Karpas-422 (cell line): ENCODE data around the gene PLXNA4. TPM values are rescaled to one million over a fixed set of nuclear protein-coding genes. Genes with fewer than 3 reads are reported as not detected.

Experiments
- DNase-seq: peaks from one replicate; pipeline ENCODE4 v3.0.0-alpha.2; 2015
- H2AFZ ChIP-seq: fragments of 200-600 bp; sonication (generic); 2 replicates; pipeline ENCODE4 v1.6.1; 2014; ENCODE audit warnings: antibody characterized with exemption, low read length, mixed read lengths
- H3K27ac ChIP-seq: fragments of 200-600 bp; sonication (generic); 2 replicates; pipeline ENCODE4 v1.5.1; 2014; ENCODE audit warnings: mild to moderate bottlenecking, low read length, moderate library complexity
- H3K27me3 ChIP-seq: fragments of 200-600 bp; sonication (generic); 2 replicates; pipeline ENCODE4 v1.6.1; 2014; ENCODE audit warnings: low read length, mixed read lengths
- H3K36me3 ChIP-seq: fragments of 200-600 bp; sonication (generic); 2 replicates; pipeline ENCODE4 v1.6.1; 2014; ENCODE audit warnings: low read length, mixed read lengths; ENCODE audit not compliant: insufficient read depth
- H3K4me1 ChIP-seq: fragments of 200-600 bp; sonication (generic); 2 replicates; pipeline ENCODE4 v1.6.1; 2014; ENCODE audit warnings: mild to moderate bottlenecking, low read length, mixed read lengths
- H3K4me2 ChIP-seq: fragments of 200-600 bp; sonication (generic); 2 replicates; pipeline ENCODE4 v1.6.1; 2014; ENCODE audit warnings: low read length, low read depth, mild to moderate bottlenecking; ENCODE audit not compliant: poor library complexity, severe bottlenecking
- H3K4me3 ChIP-seq: fragments of 200-600 bp; sonication (generic); 2 replicates; pipeline ENCODE4 v1.5.1; 2014; ENCODE audit warnings: mild to moderate bottlenecking, antibody characterized with exemption, low read length, mixed read lengths
- H3K79me2 ChIP-seq: fragments of 200-600 bp; sonication (generic); 2 replicates; pipeline ENCODE4 v1.6.1; 2014; ENCODE audit warnings: mild to moderate bottlenecking, low read length, mixed read lengths
- H3K9ac ChIP-seq: fragments of 200-600 bp; sonication (generic); 2 replicates; pipeline ENCODE4 v1.6.0; 2014; ENCODE audit warnings: low read length
- H3K9me2 ChIP-seq: fragments of 200-600 bp; sonication (generic), shearing (Covaris generic); replicated peaks from 2 replicates; pipeline ENCODE4 v1.6.0; 2014; ENCODE audit warnings: mild to moderate bottlenecking, low read length, moderate library complexity; ENCODE audit not compliant: insufficient read depth
- H3K9me3 ChIP-seq: fragments of 300-700, 200-600 bp; sonication (generic); 2 replicates; pipeline ENCODE4 v1.6.1; 2014; ENCODE audit warnings: low read length, mixed read lengths
- H4K20me1 ChIP-seq: fragments of 200-600 bp; sonication (generic); 2 replicates; pipeline ENCODE4 v1.6.1; 2014; ENCODE audit warnings: mild to moderate bottlenecking, antibody characterized with exemption, low read length, low read depth; ENCODE audit not compliant: insufficient read depth
- total RNA-seq: library from RNA; depleted of rRNA; stranded (reverse); fragments of >200 nt; shearing (Covaris generic); gene quantifications from 2 replicates; pipeline ENCODE4 v1.2.3, GENCODE V29; 2014; ENCODE audit warnings: low replicate concordance

PLXNA4 gene
- total RNA-seq, 1 experiment from 2014 or later, result 0.48 TPM

DNA sequence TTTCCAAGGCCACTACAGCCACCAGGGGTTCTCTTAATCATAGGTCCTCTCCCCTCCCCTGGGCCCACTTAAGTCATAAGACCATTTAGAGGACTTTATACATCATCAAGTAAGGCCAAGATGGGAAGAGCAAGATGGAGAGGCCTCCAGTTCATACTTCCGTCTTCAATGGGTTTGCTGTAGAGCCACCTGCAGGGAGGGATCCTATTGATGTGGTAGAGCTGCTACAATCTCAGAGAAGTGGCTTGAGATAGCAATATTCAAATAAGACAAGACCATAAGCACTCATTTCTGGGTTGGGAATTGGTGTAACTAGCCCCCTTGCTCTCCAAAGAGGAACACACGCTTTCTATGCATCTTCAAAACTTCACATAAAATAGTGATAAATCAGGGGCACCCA, 214.2 kb downstream of the PLXNA4 start:
- no peaks in the 10 kb centered on the region for H3K9me2 ChIP-seq

DNA sequence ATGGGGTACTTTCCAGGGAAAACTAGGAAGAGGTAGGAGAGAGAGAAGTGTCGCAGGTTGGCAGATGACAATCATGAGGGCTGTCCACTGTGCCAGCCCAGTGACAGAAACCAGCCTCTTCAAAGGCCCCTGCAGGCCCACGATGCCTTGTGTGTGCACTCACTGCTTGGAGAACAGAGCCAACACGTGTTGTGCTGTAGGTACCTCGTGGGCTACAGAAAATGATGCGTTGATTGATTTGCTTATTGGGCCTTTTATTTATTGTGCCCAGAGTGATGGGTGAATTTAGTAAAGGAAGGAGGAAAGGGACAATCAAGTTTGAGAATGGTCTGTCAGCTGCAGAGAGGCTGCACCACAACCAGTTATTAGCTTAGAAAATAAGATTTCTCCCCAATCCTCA, 215.1 kb downstream of the PLXNA4 start:
- no peaks in the 10 kb centered on the region for H3K27me3 ChIP-seq
- H3K36me3 ChIP-seq, result no peaks in the 10 kb centered on the region
- no peak overlapping the region for H3K27ac ChIP-seq
- no peak for DNase-seq
- no peak overlapping the region for H3K4me3 ChIP-seq
- H3K9me2 ChIP-seq, result no peaks in the 10 kb centered on the region
- H4K20me1 ChIP-seq, result no peaks in the 10 kb centered on the region
- no peaks in the 10 kb centered on the region for H3K79me2 ChIP-seq
- no peak overlapping the region for H3K4me2 ChIP-seq
- H3K9ac ChIP-seq, result no peak overlapping the region
- H2AFZ ChIP-seq, result no peak overlapping the region
- no peaks in the 10 kb centered on the region for H3K9me3 ChIP-seq
- no peaks in the 10 kb centered on the region for H3K4me1 ChIP-seq

More for the DNA sequence above, 214.2 kb downstream of the PLXNA4 start:
- H4K20me1 ChIP-seq, result no peaks in the 10 kb centered on the region
- DNase-seq, result no peak
- no peak overlapping the region for H2AFZ ChIP-seq
- H3K79me2 ChIP-seq, result no peaks in the 10 kb centered on the region
- no peak overlapping the region for H3K27ac ChIP-seq
- no peak overlapping the region for H3K4me3 ChIP-seq
- H3K36me3 ChIP-seq, result no peaks in the 10 kb centered on the region
- H3K9ac ChIP-seq, result no peak overlapping the region
- H3K4me1 ChIP-seq, result no peaks in the 10 kb centered on the region
- H3K9me3 ChIP-seq, result no peaks in the 10 kb centered on the region
- H3K27me3 ChIP-seq, result no peaks in the 10 kb centered on the region
- no peak overlapping the region for H3K4me2 ChIP-seq

DNA sequence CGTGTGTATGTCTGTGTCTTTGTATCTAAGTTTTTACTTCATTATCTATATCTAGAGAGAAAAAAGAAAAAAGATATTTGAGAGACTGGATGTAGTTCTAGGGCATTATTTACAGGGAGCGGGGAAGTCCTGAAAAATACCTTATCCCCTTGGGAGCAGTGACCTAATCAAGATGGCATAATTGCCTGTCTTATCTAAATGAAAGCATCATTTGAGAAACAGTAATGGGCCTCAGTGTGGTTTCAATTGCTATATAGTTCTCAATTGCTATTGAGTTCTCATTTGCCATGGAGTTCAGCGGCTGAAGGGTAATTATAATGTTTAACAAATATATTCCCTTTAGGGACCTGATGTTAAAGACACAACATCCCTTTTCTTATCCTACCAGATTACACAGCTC, 216.5 kb downstream of the PLXNA4 start:
- no peaks in the 10 kb centered on the region for H3K4me1 ChIP-seq
- H3K9me3 ChIP-seq, result no peaks in the 10 kb centered on the region
- H3K27me3 ChIP-seq, result no peaks in the 10 kb centered on the region
- H3K4me3 ChIP-seq, result no peak overlapping the region
- H2AFZ ChIP-seq, result no peak overlapping the region
- no peaks in the 10 kb centered on the region for H3K9me2 ChIP-seq
- H3K4me2 ChIP-seq, result no peak overlapping the region
- no peaks in the 10 kb centered on the region for H3K79me2 ChIP-seq
- no peaks in the 10 kb centered on the region for H4K20me1 ChIP-seq
- H3K9ac ChIP-seq, result no peak overlapping the region
- H3K27ac ChIP-seq, result no peak overlapping the region
- no peaks in the 10 kb centered on the region for H3K36me3 ChIP-seq
- DNase-seq, result no peak

DNA sequence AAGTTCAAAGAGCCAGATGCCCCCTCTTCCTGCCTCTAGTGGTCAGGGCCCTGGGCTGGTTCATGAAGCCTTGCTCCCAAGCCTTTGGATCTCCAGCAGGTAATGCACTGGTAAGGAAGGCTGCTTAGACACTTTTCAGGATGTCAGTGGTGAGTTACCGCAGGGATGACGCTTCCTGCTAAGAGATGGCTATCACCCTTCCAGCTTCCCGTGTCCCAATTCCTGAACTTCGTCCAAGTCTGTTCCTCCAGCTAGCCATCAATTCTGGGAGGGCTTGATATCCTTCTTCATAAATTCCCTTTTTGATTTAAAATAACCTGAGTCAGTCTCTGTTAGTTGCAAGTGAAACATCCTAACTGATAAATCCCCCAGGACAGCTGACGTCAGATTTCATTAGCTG, 221.2 kb downstream of the PLXNA4 start:
- no peaks in the 10 kb centered on the region for H3K79me2 ChIP-seq
- no peak overlapping the region for H3K4me3 ChIP-seq
- H3K4me2 ChIP-seq, result no peak overlapping the region
- H3K36me3 ChIP-seq, result no peaks in the 10 kb centered on the region
- no peaks in the 10 kb centered on the region for H3K9me3 ChIP-seq
- H4K20me1 ChIP-seq, result no peaks in the 10 kb centered on the region
- no peaks in the 10 kb centered on the region for H3K27me3 ChIP-seq
- H2AFZ ChIP-seq, result no peak overlapping the region
- no peaks in the 10 kb centered on the region for H3K4me1 ChIP-seq
- H3K9ac ChIP-seq, result no peak overlapping the region
- H3K9me2 ChIP-seq, result no peaks in the 10 kb centered on the region
- no peak overlapping the region for H3K27ac ChIP-seq
- DNase-seq, result no peak

DNA sequence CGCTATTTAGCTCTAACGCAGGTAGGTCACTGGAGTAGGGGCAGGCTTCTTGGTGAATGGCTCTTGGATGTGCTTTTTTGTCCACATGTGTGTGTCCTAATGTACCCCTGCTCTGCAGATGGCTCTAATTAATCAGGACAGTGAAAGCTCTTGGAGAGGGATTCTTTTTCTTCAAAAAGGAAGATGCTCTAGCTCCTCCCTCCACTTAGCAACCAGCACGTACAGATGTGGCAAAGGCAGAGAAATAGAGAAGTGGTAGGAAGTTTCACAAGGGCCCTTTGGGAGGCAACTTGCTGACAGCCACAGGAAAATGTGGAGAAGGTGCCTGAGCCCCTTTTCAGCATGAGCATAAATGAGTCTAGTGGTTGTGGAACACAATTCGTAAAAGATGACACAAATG, 221.7 kb downstream of the PLXNA4 start:
- H3K36me3 ChIP-seq, result no peaks in the 10 kb centered on the region

DNA sequence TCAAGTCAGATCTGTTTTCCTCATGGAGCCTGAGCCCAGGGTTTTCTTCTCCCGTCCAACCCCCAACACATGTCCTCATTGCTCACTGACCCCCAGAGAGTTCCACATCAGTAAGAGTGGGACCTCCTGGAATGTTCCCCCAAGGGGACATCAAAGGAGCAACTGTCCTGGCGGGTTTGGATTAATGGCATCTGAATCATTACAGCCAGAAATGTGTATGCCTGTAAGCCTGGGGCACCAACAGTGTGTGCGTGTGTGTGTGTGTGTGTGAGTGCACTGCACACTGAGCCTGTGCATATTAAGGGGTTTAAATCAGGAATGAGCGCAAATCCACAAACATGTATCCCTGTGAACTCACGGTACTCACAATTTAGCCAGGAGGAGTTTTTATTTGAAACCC, 222.3 kb downstream of the PLXNA4 start:
- Histone ChIP-seq H3K27me3 (no peaks in the 10 kb centered on the region), H3K27ac (no peak overlapping the region), H4K20me1 (no peaks in the 10 kb centered on the region), H3K4me2 (no peak overlapping the region), H2AFZ (no peak overlapping the region), H3K4me1 (no peaks in the 10 kb centered on the region), H3K9me2 (no peaks in the 10 kb centered on the region), H3K9me3 (no peaks in the 10 kb centered on the region), H3K36me3 (no peaks in the 10 kb centered on the region), H3K9ac (no peak overlapping the region), H3K4me3 (no peak overlapping the region), H3K79me2 (no peaks in the 10 kb centered on the region)
- no peak for DNase-seq

More for the DNA sequence above, 221.7 kb downstream of the PLXNA4 start:
- Histone ChIP-seq H3K4me2 (no peak overlapping the region), H3K9me3 (no peaks in the 10 kb centered on the region), H3K79me2 (no peaks in the 10 kb centered on the region), H3K27ac (no peak overlapping the region), H3K4me3 (no peak overlapping the region), H3K9me2 (no peaks in the 10 kb centered on the region), H3K4me1 (no peaks in the 10 kb centered on the region), H3K9ac (no peak overlapping the region), H2AFZ (no peak overlapping the region), H4K20me1 (no peaks in the 10 kb centered on the region), H3K27me3 (no peaks in the 10 kb centered on the region)
- DNase-seq, result no peak

DNA sequence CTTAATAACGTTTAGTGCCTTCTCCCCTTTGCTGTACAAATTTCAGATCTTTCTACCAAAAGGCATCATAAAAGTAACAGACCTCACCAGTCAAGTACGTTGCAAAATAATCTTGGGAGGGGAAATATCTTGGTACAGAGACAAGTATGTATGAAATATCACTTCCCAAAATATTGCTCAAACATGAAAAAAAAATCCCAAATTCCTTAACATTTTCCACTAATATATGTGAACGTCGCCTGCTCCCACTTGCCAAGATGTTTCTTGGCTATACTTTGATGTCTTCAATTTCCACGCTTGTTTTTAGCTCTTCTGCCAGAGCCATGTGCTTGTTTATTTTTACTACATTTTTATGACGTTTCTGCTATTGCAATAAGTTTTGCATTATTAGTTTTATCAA, 223.5 kb downstream of the PLXNA4 start:
- no peaks in the 10 kb centered on the region for H3K36me3 ChIP-seq
- H3K9me3 ChIP-seq, result no peaks in the 10 kb centered on the region
- H3K79me2 ChIP-seq, result no peaks in the 10 kb centered on the region
- H3K27me3 ChIP-seq, result no peaks in the 10 kb centered on the region
- no peaks in the 10 kb centered on the region for H3K4me1 ChIP-seq
- DNase-seq, result no peak
- no peak overlapping the region for H3K9ac ChIP-seq
- no peaks in the 10 kb centered on the region for H4K20me1 ChIP-seq
- no peak overlapping the region for H3K4me3 ChIP-seq
- no peak overlapping the region for H3K4me2 ChIP-seq
- H3K27ac ChIP-seq, result no peak overlapping the region
- no peaks in the 10 kb centered on the region for H3K9me2 ChIP-seq
- no peak overlapping the region for H2AFZ ChIP-seq

DNA sequence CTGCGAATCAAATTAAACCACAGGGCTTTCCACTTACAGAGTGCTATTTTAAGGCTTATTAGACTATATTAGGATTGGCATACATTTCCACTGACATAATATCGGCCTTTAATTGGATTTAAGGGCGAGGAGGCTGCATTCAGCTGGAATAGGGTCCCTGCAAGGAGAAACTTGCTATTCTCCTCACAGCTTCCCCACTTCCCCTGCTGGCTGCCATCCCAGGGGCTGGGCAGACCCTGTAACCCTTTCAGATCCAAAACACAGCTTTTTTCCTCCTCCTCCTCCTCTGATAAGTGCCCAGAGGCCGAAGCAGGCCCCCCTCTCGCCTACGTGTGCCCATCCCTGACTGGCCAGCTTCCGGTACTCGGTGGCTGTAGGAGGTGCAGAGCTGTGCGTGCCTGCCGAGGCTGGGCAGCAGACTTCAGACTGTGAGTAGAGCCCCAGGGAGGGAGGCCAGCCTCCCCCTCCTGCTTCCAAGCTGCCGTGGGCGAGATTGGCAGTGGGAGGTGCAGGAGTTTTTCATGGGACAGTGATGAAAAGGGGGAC, 224.2 kb downstream of the PLXNA4 start:
- H3K27ac ChIP-seq, result no peak overlapping the region
- no peaks in the 10 kb centered on the region for H3K9me2 ChIP-seq
- no peaks in the 10 kb centered on the region for H3K27me3 ChIP-seq
- no peak overlapping the region for H3K4me2 ChIP-seq
- H3K36me3 ChIP-seq, result no peaks in the 10 kb centered on the region
- no peaks in the 10 kb centered on the region for H4K20me1 ChIP-seq
- no peaks in the 10 kb centered on the region for H3K4me1 ChIP-seq
- H3K79me2 ChIP-seq, result no peaks in the 10 kb centered on the region
- no peaks in the 10 kb centered on the region for H3K9me3 ChIP-seq
- H2AFZ ChIP-seq, result no peak overlapping the region
- no peak overlapping the region for H3K4me3 ChIP-seq
- no peak overlapping the region for H3K9ac ChIP-seq
- no peak for DNase-seq

DNA sequence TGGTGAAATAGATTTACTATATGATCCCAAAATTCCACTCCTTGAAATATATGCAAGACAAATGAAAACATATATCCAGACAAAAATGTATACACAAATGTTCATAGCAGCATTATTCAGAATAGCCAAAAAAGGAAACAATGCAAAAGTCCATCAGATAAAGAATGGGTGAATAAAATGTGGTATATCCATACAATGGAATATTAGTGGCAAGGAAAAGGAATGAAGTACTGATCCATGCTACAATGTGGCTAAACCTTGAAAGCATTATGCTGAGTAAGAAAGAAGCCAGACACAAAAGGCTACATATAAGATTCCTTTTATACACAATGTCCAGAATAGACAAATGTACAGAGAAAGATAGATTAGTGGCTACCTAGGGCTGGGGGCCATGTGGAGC, 225.5 kb downstream of the PLXNA4 start:
- Histone ChIP-seq H3K79me2 (no peaks in the 10 kb centered on the region), H3K4me1 (no peaks in the 10 kb centered on the region), H4K20me1 (no peaks in the 10 kb centered on the region), H3K9me3 (no peaks in the 10 kb centered on the region), H3K9me2 (no peaks in the 10 kb centered on the region), H3K27me3 (no peaks in the 10 kb centered on the region), H3K4me3 (no peak overlapping the region), H3K27ac (no peak overlapping the region), H3K36me3 (no peaks in the 10 kb centered on the region), H3K9ac (no peak overlapping the region), H2AFZ (no peak overlapping the region), H3K4me2 (no peak overlapping the region)
- DNase-seq, result no peak
